ENCODE data around the gene SALL3.

The SALL3 gene

GRCh38 chr18:79049506-79049905 is 69.9 kb downstream of the SALL3 start:
- no peaks in the 10 kb centered on the region for H3K9me3 ChIP-seq (replicated peaks; ENCODE audit: insufficient read depth, low read length)
- no peaks in the 10 kb centered on the region for H3K79me2 ChIP-seq (ENCODE audit: low read length)
- no peaks in the 10 kb centered on the region for H3K9me2 ChIP-seq (replicated peaks; ENCODE audit: insufficient read depth, low read length)
- no peak overlapping the region for H3K4me3 ChIP-seq (ENCODE audit: low read length)
- no peaks in the 10 kb centered on the region for H3F3A ChIP-seq (ENCODE audit: insufficient read depth, low read length)
- H3K9ac ChIP-seq (ENCODE audit: low read length): no peak overlapping the region
- no peak overlapping the region for H3K4me2 ChIP-seq (ENCODE audit: low read depth, low read length)
- TF ChIP-seq EZH2phosphoT487 (IDR thresholded peaks at IDR 0.05; ENCODE audit: low read length) (no peak), EZH2 (optimal IDR thresholded peaks at IDR 0.05; ENCODE audit: low read depth, low read length) (no peak), CTCF (IDR thresholded peaks at IDR 0.05; ENCODE audit: low read length) (no peak)
- DNase-seq: no peak
- no peaks in the 10 kb centered on the region for H3K36me3 ChIP-seq (replicated peaks; ENCODE audit: insufficient read depth, low read length)
- H2AFZ ChIP-seq (ENCODE audit: low read length): no peak overlapping the region
- no peaks in the 10 kb centered on the region for H4K20me1 ChIP-seq (ENCODE audit: insufficient read depth, low read length)
- H3K4me1 ChIP-seq (ENCODE audit: low read length): no peaks in the 10 kb centered on the region
- H3K27ac ChIP-seq (ENCODE audit: low read length): no peak overlapping the region
- H3K27me3 ChIP-seq (replicated peaks; ENCODE audit: insufficient read depth, low read length): no peaks in the 10 kb centered on the region
